ENCODE results near the gene AHSA1. TPM values are rescaled to one million over a fixed set of nuclear protein-coding genes. Genes with fewer than 3 reads are reported as not detected.

Gene AHSA1
- total and polyA plus RNA-seq, 10 of the 15 experiments (the other 5 are each of a cell fraction or from before 2014, with no cell fraction given) = 51.8 to 295 (median 201) TPM

DNA sequence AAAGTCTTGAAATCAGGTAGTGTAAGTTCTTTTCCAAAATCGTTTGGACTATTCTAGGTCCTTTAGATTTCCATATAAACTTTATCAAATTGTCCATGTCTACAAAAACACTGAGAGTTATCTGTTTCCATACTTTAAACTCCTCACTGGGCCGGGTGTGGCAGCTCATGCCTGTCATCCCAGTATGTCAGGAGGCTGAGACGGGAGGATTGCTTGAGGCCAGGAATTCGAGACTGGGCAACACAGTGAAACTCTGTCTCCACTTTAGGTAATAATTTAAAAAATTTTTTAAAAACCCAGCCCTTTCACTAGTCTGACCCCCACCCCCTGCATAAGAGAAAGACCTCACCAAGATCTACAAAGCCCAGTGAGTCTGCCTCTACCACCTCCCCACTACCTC, 47.1 kb downstream of the AHSA1 start:
- POLR2A ChIA-PET = no interaction called here
- no peak for DNase-seq (ENCODE audit: low read depth, low spot score)
- CTCF ChIA-PET = interaction anchor here (0.6 to 2.6 kb wide), 4 partner anchors 46 to 630 kb away, joined by 3 to 10 read pairs (median 3); no protein-coding TSS in a partner anchor
- TF ChIP-seq, protein P1, sequence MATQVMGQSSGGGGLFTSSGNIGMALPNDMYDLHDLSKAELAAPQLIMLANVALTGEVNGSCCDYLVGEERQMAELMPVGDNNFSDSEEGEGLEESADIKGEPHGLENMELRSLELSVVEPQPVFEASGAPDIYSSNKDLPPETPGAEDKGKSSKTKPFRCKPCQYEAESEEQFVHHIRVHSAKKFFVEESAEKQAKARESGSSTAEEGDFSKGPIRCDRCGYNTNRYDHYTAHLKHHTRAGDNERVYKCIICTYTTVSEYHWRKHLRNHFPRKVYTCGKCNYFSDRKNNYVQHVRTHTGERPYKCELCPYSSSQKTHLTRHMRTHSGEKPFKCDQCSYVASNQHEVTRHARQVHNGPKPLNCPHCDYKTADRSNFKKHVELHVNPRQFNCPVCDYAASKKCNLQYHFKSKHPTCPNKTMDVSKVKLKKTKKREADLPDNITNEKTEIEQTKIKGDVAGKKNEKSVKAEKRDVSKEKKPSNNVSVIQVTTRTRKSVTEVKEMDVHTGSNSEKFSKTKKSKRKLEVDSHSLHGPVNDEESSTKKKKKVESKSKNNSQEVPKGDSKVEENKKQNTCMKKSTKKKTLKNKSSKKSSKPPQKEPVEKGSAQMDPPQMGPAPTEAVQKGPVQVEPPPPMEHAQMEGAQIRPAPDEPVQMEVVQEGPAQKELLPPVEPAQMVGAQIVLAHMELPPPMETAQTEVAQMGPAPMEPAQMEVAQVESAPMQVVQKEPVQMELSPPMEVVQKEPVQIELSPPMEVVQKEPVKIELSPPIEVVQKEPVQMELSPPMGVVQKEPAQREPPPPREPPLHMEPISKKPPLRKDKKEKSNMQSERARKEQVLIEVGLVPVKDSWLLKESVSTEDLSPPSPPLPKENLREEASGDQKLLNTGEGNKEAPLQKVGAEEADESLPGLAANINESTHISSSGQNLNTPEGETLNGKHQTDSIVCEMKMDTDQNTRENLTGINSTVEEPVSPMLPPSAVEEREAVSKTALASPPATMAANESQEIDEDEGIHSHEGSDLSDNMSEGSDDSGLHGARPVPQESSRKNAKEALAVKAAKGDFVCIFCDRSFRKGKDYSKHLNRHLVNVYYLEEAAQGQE (IDR thresholded peaks at IDR 0.05; ENCODE audit: low read depth, low read length) = no peak
- TF ChIP-seq, protein P2, sequence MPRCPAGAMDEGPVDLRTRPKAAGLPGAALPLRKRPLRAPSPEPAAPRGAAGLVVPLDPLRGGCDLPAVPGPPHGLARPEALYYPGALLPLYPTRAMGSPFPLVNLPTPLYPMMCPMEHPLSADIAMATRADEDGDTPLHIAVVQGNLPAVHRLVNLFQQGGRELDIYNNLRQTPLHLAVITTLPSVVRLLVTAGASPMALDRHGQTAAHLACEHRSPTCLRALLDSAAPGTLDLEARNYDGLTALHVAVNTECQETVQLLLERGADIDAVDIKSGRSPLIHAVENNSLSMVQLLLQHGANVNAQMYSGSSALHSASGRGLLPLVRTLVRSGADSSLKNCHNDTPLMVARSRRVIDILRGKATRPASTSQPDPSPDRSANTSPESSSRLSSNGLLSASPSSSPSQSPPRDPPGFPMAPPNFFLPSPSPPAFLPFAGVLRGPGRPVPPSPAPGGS (IDR thresholded peaks at IDR 0.05; ENCODE audit: borderline replicate concordance, insufficient read depth, low read depth, low read length, poor library complexity, severe bottlenecking) = no peak
- no peak for TF ChIP-seq RUNX3 (IDR thresholded peaks at IDR 0.05; ENCODE audit: low read length)
- TF ChIP-seq MTA3 (IDR thresholded peaks at IDR 0.05; ENCODE audit: borderline replicate concordance, low read length) = no peak
- TF ChIP-seq, protein P3, sequence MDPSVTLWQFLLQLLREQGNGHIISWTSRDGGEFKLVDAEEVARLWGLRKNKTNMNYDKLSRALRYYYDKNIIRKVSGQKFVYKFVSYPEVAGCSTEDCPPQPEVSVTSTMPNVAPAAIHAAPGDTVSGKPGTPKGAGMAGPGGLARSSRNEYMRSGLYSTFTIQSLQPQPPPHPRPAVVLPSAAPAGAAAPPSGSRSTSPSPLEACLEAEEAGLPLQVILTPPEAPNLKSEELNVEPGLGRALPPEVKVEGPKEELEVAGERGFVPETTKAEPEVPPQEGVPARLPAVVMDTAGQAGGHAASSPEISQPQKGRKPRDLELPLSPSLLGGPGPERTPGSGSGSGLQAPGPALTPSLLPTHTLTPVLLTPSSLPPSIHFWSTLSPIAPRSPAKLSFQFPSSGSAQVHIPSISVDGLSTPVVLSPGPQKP (IDR thresholded peaks at IDR 0.05; ENCODE audit: low read depth, low read length) = no peak
- no peak for TF ChIP-seq TCF7 (IDR thresholded peaks at IDR 0.05; ENCODE audit: borderline replicate concordance)
- no peak for TF ChIP-seq EZH2 (IDR thresholded peaks at IDR 0.05; ENCODE audit: borderline replicate concordance, control insufficient read depth, low read depth, low read length)
- no peak for TF ChIP-seq NRF1 (conservative IDR thresholded peaks at IDR 0.05; ENCODE audit: low read depth, low read length)
- TF ChIP-seq MEF2A (IDR thresholded peaks at IDR 0.05; ENCODE audit: insufficient read depth, low read depth, low read length) = no peak
- no peak for TF ChIP-seq HCFC1 (IDR thresholded peaks at IDR 0.05; ENCODE audit: low read length)
- RAD21 ChIA-PET (ENCODE audit: unreplicated experiment) = interaction anchor here (1.0 to 2.8 kb wide), 2 partner anchors 45 to 53 kb away, joined by 3 to 9 read pairs; no protein-coding TSS in a partner anchor
- Histone ChIP-seq H3K9me3 (replicated peaks; ENCODE audit: control insufficient read depth, insufficient read depth, low read length) (no peaks in the 10 kb centered on the region), H3K27me3 (replicated peaks in 1 of 2; ENCODE audit: control insufficient read depth in 2 of 2, insufficient read depth in 2 of 2, low read length in 1 of 2) (no peaks in the 10 kb centered on the region; a peak in 1 of 4 replicates), H3K36me3 (ENCODE audit: control insufficient read depth in 2 of 2, insufficient read depth in 2 of 2, low read length in 1 of 2) (no peaks in the 10 kb centered on the region), H3K27ac (ENCODE audit: control insufficient read depth, insufficient read depth) (no peak overlapping the region), H3K4me2 (ENCODE audit: control insufficient read depth, insufficient read depth) (no peak overlapping the region), H3K79me2 (ENCODE audit: control insufficient read depth, insufficient read depth, low read length) (no peaks in the 10 kb centered on the region), H4K20me1 (ENCODE audit: control insufficient read depth, insufficient read depth) (no peaks in the 10 kb centered on the region), H3K4me3 (no peak overlapping the region), H3K4me1 (ENCODE audit: control insufficient read depth, insufficient read depth, low read length) (no peaks in the 10 kb centered on the region), H2AFZ (ENCODE audit: control insufficient read depth, low read depth, low read length) (no peak overlapping the region), H3K9ac (ENCODE audit: control insufficient read depth, insufficient read depth, low read length) (no peak overlapping the region)
- SMC1A ChIA-PET (ENCODE audit: uncharacterized antibody, unreplicated experiment) = interaction anchor here (1.2 to 1.5 kb wide), 2 partner anchors 20 to 46 kb away, joined by 3 to 5 read pairs; no protein-coding TSS in a partner anchor
- intact Hi-C loops (cut with micrococcal nuclease; ENCODE audit: unreplicated experiment) = no loop called here
- ATAC-seq = no peak
- FAIRE-seq = no peak
- in situ Hi-C loops (cut with MboI) = no loop called here
- 73% methylated on average over 4 of the region's 4 CpGs for WGBS (ENCODE audit: insufficient coverage, insufficient replicate concordance, low lambda C conversion rate, missing lambda C conversion rate)
- no TSS peak for BruUV-seq (replicated peaks)

Data from GM12878 (cell line).